RWPE2 (cell line): Measurements from ENCODE around the gene SBK3.

Experiments used
- ATAC-seq: fragments of 200-7000 bp; cut with Tn5 transposase; 3 replicates; pipeline ENCODE4 v1.9.1; 2021; ENCODE audit warnings: low read depth
- DNase-seq: peaks from one replicate; pipeline ENCODE4 v3.0.0-alpha.2; 2020; ENCODE audit warnings: low spot score
- H3K27ac ChIP-seq: fragments of 450-650 bp; 2 replicates; pipeline ENCODE4 v1.5.1; 2017; ENCODE audit warnings: mild to moderate bottlenecking; ENCODE audit not compliant: poor library complexity, severe bottlenecking
- H3K27me3 ChIP-seq: fragments of 250-450 bp; sonication (Bioruptor Pico); 2 replicates; pipeline ENCODE4 v1.5.1; 2021; ENCODE audit warnings: mild to moderate bottlenecking, moderate library complexity; ENCODE audit not compliant: insufficient read depth, poor library complexity, severe bottlenecking
- H3K36me3 ChIP-seq: fragments of 250-450 bp; sonication (Bioruptor Pico); 2 replicates; pipeline ENCODE4 v1.5.1; 2020; ENCODE audit warnings: low read depth, mild to moderate bottlenecking, moderate library complexity
- H3K4me1 ChIP-seq: fragments of 250-450 bp; sonication (Bioruptor Pico); 2 replicates; pipeline ENCODE4 v1.5.1; 2021; ENCODE audit warnings: mild to moderate bottlenecking, moderate library complexity; ENCODE audit not compliant: insufficient read depth, poor library complexity, severe bottlenecking
- H3K4me3 ChIP-seq: fragments of 250-450 bp; sonication (Bioruptor Pico); 2 replicates; pipeline ENCODE4 v1.5.1; 2021; ENCODE audit warnings: mild to moderate bottlenecking, moderate library complexity; ENCODE audit not compliant: severe bottlenecking
- H3K9me3 ChIP-seq: fragments of 250-450 bp; sonication (Bioruptor Pico); 2 replicates; pipeline ENCODE4 v1.5.1; 2021; ENCODE audit warnings: mild to moderate bottlenecking, moderate library complexity; ENCODE audit not compliant: severe bottlenecking
- TF ChIP-seq, protein P1 (sequence below): fragments of 450-650 bp; IDR thresholded peaks from one replicate; pipeline ENCODE4 v1.5.1; 2017; ENCODE audit warnings: mild to moderate bottlenecking, moderate library complexity; ENCODE audit not compliant: poor library complexity, severe bottlenecking

Gene SBK3

DNA sequence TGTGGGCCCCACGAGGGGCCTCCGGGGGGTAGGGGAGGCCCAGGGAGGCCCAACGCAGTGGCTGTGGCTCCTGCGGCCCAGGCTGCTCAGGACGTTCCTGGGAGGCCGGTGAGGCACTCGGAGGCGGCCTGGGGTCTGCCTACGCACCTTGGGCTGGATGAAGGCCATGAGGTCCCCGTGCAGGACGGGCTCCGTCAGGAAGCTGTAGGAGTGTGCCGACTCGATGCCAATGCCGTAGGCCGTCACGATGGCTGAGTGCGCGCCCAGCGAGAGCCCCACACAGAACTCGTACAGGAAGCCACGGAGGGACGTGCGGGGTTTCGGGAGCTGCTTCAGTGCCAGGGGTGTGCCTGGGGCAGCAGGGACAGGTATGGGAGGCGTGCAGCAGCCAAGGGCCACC, 14.3 kb downstream of the SBK3 start:
- H3K4me1 ChIP-seq = no peaks in the 10 kb centered on the region
- no peak for ATAC-seq
- DNase-seq = no peak

DNA sequence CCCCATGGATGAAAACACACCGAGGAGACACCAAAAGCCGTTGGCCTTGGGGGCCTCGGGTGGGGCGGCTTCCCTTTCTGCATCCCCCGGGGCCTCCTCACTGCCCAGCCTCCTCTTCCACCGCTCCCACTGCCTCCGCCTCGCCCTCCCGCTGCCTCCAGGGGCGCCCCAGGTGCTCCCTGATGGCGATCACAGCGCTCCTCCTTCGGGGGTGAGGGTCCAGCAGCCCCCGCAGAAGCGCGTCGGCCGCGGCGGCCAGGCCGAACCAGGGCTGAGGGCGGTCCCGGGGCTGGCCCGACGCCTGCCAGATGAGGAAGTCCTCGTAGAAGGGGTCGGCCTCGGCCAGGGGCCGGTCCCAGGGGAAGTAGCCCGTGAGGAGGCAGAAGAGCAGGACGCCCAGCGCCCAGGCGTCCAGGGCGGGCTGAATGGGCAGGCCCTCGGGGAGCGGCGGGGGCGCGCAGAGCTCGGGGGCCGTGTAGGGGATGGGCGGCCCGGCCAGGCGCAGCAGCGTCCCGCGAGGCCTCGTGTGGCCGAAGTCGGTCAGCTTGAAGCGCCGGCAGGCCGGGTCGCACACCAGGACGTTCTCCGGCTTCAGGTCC, 15.6 kb downstream of the SBK3 start:
- Histone ChIP-seq H3K27me3 (no peaks in the 10 kb centered on the region), H3K4me1 (no peaks in the 10 kb centered on the region), H3K27ac (no peak overlapping the region), H3K9me3 (no peaks in the 10 kb centered on the region), H3K4me3 (no peak overlapping the region), H3K36me3 (no peaks in the 10 kb centered on the region)
- TF ChIP-seq, protein P1, sequence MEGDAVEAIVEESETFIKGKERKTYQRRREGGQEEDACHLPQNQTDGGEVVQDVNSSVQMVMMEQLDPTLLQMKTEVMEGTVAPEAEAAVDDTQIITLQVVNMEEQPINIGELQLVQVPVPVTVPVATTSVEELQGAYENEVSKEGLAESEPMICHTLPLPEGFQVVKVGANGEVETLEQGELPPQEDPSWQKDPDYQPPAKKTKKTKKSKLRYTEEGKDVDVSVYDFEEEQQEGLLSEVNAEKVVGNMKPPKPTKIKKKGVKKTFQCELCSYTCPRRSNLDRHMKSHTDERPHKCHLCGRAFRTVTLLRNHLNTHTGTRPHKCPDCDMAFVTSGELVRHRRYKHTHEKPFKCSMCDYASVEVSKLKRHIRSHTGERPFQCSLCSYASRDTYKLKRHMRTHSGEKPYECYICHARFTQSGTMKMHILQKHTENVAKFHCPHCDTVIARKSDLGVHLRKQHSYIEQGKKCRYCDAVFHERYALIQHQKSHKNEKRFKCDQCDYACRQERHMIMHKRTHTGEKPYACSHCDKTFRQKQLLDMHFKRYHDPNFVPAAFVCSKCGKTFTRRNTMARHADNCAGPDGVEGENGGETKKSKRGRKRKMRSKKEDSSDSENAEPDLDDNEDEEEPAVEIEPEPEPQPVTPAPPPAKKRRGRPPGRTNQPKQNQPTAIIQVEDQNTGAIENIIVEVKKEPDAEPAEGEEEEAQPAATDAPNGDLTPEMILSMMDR = no peak
- DNase-seq = no peak
- no peak for ATAC-seq

More for the DNA sequence above, 14.3 kb downstream of the SBK3 start:
- Histone ChIP-seq H3K27me3 (no peaks in the 10 kb centered on the region), H3K27ac (no peak overlapping the region), H3K4me3 (no peak overlapping the region), H3K36me3 (no peaks in the 10 kb centered on the region), H3K9me3 (no peaks in the 10 kb centered on the region)
- TF ChIP-seq, protein P1 = no peak

DNA sequence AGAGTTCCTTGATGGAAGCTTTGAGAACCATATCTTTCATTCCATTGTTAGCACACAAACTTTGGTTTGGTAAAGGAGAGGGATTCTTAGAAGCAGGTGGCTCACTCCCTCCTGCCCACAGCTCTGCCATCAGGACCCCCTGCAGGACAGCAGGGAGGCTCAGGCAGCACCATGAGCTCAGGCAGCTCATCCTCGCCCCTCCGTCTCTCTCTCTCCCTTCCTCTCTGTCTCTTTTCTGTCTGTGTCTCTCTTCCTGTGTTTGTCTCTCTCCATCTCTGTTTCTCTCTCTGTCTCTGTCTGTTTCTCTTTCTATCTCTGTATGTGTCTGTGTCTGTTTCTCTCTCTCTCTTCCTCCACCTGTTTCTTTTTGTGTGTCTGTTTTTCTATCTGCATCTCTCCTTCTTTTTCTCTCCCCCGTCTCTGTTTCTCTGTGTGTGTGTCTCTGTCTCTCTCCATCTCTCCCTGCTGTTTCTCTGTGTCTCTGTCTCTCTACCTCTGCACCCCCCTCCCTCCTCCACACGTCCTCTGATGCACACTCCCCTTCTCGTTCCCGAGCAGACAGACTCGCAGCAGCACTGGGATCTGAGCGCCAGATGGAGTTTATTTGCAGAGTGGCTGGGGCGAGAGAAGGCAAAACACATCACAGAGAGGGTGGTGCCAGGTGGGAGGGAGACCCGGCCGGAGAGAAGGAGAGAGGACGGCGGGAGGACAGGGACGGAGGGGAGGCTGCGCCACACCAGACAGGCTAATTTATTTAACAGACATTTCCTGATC, 17.1 kb downstream of the SBK3 start:
- no peak overlapping the region for H3K27ac ChIP-seq
- TF ChIP-seq, protein P1 = no peak
- no peak for ATAC-seq
- no peaks in the 10 kb centered on the region for H3K9me3 ChIP-seq
- no peak overlapping the region for H3K4me3 ChIP-seq
- DNase-seq = no peak
- H3K36me3 ChIP-seq = no peaks in the 10 kb centered on the region
- H3K4me1 ChIP-seq = no peaks in the 10 kb centered on the region
- no peaks in the 10 kb centered on the region for H3K27me3 ChIP-seq

DNA sequence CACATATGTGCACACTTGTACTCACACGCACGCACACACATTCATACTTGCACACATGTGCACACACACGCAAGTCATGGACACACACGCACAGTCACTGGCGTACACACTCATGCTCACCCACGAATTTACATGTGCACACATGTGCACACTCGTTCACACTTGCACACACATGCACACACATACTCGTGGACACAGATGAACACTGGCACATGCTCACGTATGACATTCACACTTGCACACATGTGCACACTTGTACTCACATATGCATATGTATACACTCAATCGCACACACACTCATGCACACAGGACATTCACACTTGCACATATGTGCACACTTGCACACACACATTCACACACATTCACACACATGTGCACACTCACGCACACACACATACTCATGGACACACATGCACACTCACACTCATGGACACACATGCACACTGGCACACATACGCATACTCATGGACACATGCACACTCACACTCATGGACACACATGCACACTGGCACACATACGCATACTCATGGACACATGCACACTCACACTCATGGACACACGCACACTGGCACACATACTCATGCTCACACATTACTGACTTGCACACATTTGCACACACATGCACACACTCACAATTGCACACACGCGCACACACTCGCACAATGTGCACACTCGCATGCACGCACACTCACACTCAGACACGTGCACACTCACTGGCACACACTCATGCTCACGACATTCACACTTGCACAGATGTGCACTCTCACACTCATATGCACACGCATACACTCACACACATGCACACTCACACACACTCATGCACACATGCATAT, 17.9 kb downstream of the SBK3 start:
- H3K4me3 ChIP-seq = no peak overlapping the region
- no peaks in the 10 kb centered on the region for H3K36me3 ChIP-seq
- ATAC-seq (no peak), DNase-seq (no peak)
- TF ChIP-seq, protein P1 = no peak
- no peak overlapping the region for H3K27ac ChIP-seq
- H3K27me3 ChIP-seq = no peaks in the 10 kb centered on the region
- H3K9me3 ChIP-seq = no peaks in the 10 kb centered on the region
- H3K4me1 ChIP-seq = no peaks in the 10 kb centered on the region
